Measurements from ENCODE around the gene SYNPR. TPM values are rescaled to one million over a fixed set of nuclear protein-coding genes. Genes with fewer than 3 reads are reported as not detected.

The SYNPR gene
- total RNA-seq, 1 experiment from 2014 or later = 17.6 TPM

DNA sequence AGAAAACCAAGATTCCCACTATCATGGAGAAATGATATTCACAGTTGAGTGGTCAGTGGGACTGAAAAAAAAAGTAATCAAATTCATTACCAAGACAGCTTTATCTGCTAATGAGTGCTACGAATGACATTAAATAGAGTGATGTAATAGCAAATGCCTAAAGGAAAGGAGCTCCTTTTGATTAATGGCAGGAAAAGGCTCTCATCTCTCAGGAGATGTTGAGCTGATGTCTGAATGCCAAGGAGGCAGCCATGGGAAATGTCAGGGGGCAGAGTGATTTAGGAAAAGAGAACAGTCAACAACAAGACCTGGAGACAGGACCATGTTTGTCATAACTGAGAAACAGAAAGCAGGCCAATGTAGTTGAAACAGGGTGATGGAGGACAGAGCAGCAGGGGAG, 277.7 kb downstream of the SYNPR start:
- Histone ChIP-seq H3K36me3 (ENCODE audit: insufficient read depth, low read length, poor library complexity, severe bottlenecking) (no peaks in the 10 kb centered on the region), H3K4me1 (ENCODE audit: insufficient read depth, low read length, poor library complexity, severe bottlenecking) (peaks cover 11% of the 10 kb centered on the region), H3K27me3 (replicated peaks; ENCODE audit: insufficient read depth, low read depth, low read length, poor library complexity) (no peaks in the 10 kb centered on the region), H3K4me3 (ENCODE audit: low read depth, low read length, poor library complexity, severe bottlenecking) (no peak overlapping the region), H3K27ac (ENCODE audit: low read depth, low read length, poor library complexity, severe bottlenecking) (no peak overlapping the region), H3K9me3 (ENCODE audit: low read depth, low read length, poor library complexity, severe bottlenecking) (no peaks in the 10 kb centered on the region)
- POLR2A ChIA-PET (ENCODE audit: low non-redundant PET) = no interaction called here
- CTCF ChIA-PET = no interaction called here
- TF ChIP-seq, protein P1, sequence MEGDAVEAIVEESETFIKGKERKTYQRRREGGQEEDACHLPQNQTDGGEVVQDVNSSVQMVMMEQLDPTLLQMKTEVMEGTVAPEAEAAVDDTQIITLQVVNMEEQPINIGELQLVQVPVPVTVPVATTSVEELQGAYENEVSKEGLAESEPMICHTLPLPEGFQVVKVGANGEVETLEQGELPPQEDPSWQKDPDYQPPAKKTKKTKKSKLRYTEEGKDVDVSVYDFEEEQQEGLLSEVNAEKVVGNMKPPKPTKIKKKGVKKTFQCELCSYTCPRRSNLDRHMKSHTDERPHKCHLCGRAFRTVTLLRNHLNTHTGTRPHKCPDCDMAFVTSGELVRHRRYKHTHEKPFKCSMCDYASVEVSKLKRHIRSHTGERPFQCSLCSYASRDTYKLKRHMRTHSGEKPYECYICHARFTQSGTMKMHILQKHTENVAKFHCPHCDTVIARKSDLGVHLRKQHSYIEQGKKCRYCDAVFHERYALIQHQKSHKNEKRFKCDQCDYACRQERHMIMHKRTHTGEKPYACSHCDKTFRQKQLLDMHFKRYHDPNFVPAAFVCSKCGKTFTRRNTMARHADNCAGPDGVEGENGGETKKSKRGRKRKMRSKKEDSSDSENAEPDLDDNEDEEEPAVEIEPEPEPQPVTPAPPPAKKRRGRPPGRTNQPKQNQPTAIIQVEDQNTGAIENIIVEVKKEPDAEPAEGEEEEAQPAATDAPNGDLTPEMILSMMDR (conservative IDR thresholded peaks at IDR 0.05; ENCODE audit: low read depth, low read length) = no peak
- no peak for TF ChIP-seq EZH2 (IDR thresholded peaks at IDR 0.05; ENCODE audit: borderline replicate concordance, low read depth, low read length, poor library complexity, severe bottlenecking)
- no peak for DNase-seq (ENCODE audit: low spot score)
- intact Hi-C loops (cut with micrococcal nuclease; ENCODE audit: unreplicated experiment) = no loop called here
- BruUV-seq (replicated peaks) = no TSS peak

DNA sequence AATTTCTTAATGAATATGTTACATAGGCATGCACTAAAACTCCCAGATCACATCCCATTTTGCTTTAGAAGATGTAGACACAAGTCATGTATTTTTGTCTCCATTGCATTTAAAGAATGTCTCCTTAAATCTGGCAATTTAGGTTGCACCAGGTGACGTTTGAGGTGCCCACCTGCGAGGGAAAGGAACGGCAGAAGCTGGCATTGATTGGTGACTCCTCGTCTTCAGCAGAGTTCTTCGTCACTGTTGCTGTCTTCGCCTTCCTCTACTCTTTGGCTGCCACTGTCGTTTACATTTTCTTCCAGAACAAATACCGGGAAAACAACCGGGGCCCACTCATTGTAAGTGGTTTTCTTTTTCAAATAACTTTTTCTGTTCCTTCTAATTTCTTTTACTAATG, 278.3 kb downstream of the SYNPR start:
- Histone ChIP-seq H3K36me3 (ENCODE audit: insufficient read depth, low read length, poor library complexity, severe bottlenecking) (no peaks in the 10 kb centered on the region), H3K27ac (ENCODE audit: low read depth, low read length, poor library complexity, severe bottlenecking) (no peak overlapping the region), H3K4me3 (ENCODE audit: low read depth, low read length, poor library complexity, severe bottlenecking) (no peak overlapping the region), H3K27me3 (replicated peaks; ENCODE audit: insufficient read depth, low read depth, low read length, poor library complexity) (no peaks in the 10 kb centered on the region), H3K9me3 (ENCODE audit: low read depth, low read length, poor library complexity, severe bottlenecking) (no peaks in the 10 kb centered on the region), H3K4me1 (ENCODE audit: insufficient read depth, low read length, poor library complexity, severe bottlenecking) (peaks cover 11% of the 10 kb centered on the region)
- POLR2A ChIA-PET (ENCODE audit: low non-redundant PET) = no interaction called here
- no TSS peak for BruUV-seq (replicated peaks)
- CTCF ChIA-PET = no interaction called here
- DNase-seq (ENCODE audit: low spot score) = no peak
- intact Hi-C loops (cut with micrococcal nuclease; ENCODE audit: unreplicated experiment) = no loop called here
- TF ChIP-seq, protein P1 (conservative IDR thresholded peaks at IDR 0.05; ENCODE audit: low read depth, low read length) = no peak
- TF ChIP-seq EZH2 (IDR thresholded peaks at IDR 0.05; ENCODE audit: borderline replicate concordance, low read depth, low read length, poor library complexity, severe bottlenecking) = no peak

DNA sequence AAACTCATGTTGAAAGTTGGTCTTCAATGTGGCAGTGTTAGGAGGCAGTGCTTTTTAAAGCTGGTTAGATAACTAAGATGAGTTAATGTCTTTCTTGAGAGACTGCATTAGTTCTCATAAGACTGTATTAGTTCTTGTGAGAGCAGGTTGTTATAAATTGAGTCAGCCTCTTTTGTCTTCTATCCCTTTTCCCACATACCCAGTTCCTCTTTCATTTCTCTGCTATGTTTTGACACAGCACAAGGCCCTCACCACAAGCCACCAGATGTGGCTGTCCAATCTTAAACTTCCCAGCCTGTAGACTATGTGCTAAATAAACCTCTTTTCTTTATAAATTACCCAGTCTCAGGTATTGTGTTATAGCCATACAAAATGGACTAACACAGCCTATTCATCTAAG, 279.8 kb downstream of the SYNPR start:
- Histone ChIP-seq H3K4me1 (ENCODE audit: insufficient read depth, low read length, poor library complexity, severe bottlenecking) (peaks cover 11% of the 10 kb centered on the region), H3K36me3 (ENCODE audit: insufficient read depth, low read length, poor library complexity, severe bottlenecking) (no peaks in the 10 kb centered on the region), H3K27ac (ENCODE audit: low read depth, low read length, poor library complexity, severe bottlenecking) (no peak overlapping the region), H3K4me3 (ENCODE audit: low read depth, low read length, poor library complexity, severe bottlenecking) (no peak overlapping the region), H3K9me3 (ENCODE audit: low read depth, low read length, poor library complexity, severe bottlenecking) (no peaks in the 10 kb centered on the region), H3K27me3 (replicated peaks; ENCODE audit: insufficient read depth, low read depth, low read length, poor library complexity) (no peaks in the 10 kb centered on the region)
- DNase-seq (ENCODE audit: low spot score) = no peak
- TF ChIP-seq, protein P1 (conservative IDR thresholded peaks at IDR 0.05; ENCODE audit: low read depth, low read length) = no peak
- no peak for TF ChIP-seq EZH2 (IDR thresholded peaks at IDR 0.05; ENCODE audit: borderline replicate concordance, low read depth, low read length, poor library complexity, severe bottlenecking)
- intact Hi-C loops (cut with micrococcal nuclease; ENCODE audit: unreplicated experiment) = no loop called here
- POLR2A ChIA-PET (ENCODE audit: low non-redundant PET) = no interaction called here
- CTCF ChIA-PET = no interaction called here
- BruUV-seq (replicated peaks) = no TSS peak

Measured in A673 (cell line).